ENCODE results near the gene AP1S2. TPM values are rescaled to one million over a fixed set of nuclear protein-coding genes. Genes with fewer than 3 reads are reported as not detected.

The AP1S2 gene
- 67.2 and 147 TPM in 2 replicates for total RNA-seq

GRCh38 chrX:15854712-15855567, at the start of gene AP1S2:
TSS of gene AP1S2 (minus strand) at chrX:15854813. CDS start at chrX:15852524, 2,289 bp downstream.

GRCh38 chrX:15789979-15790768, 64.4 kb downstream of the AP1S2 start, which contains the start of gene ZRSR2:
TSS of gene ZRSR2 (plus strand) at chrX:15790484. CDS start at chrX:15790496, 12 bp downstream.

Other genes with a start within 250 kb of the AP1S2 start
- gene CLTRN, start 190.0 kb downstream of the AP1S2 start, total RNA-seq, result not detected in 2 replicates
- 5.5 and 10.0 TPM in 2 replicates for gene CA5B, start 116.5 kb downstream of the AP1S2 start, total RNA-seq
- gene ZRSR2, start 64.3 kb downstream of the AP1S2 start, total RNA-seq, result 2.9 and 5.5 TPM in 2 replicates

Data from thoracic aorta endothelial cell (primary cell).